SJSA1 (cell line): ENCODE results near the gene YIPF4. TPM values are rescaled to one million over a fixed set of nuclear protein-coding genes. Genes with fewer than 3 reads are reported as not detected.
A peak's percentile ranks its signal among the peaks of the same experiment; 100 is the strongest.

Experiments
- DNase-seq, 2 experiments: peaks; one replicate each; pipeline ENCODE4 v3.0.0-alpha.2; 2015 to 2020; ENCODE audit warnings: low spot score in 2 of 2, low read depth in 1 of 2
- H3K27ac ChIP-seq: fragments of 250-450 bp; sonication (Bioruptor Pico); 2 replicates; pipeline ENCODE4 v1.5.1; 2020; ENCODE audit warnings: mild to moderate bottlenecking, moderate library complexity
- H3K27me3 ChIP-seq: fragments of 250-450 bp; sonication (Bioruptor Pico); replicated peaks from 2 replicates; pipeline ENCODE4 v1.5.1; 2020; ENCODE audit warnings: mild to moderate bottlenecking, moderate library complexity
- H3K36me3 ChIP-seq: fragments of 250-450 bp; sonication (Bioruptor Pico); 2 replicates; pipeline ENCODE4 v1.5.1; 2020; ENCODE audit warnings: mild to moderate bottlenecking
- H3K4me1 ChIP-seq: fragments of 250-450 bp; sonication (Bioruptor Pico); replicated peaks from 2 replicates; pipeline ENCODE4 v1.6.1; 2021; ENCODE audit warnings: mild to moderate bottlenecking
- H3K4me3 ChIP-seq: fragments of 250-450 bp; sonication (Bioruptor Pico); 2 replicates; pipeline ENCODE4 v1.5.1; 2020; ENCODE audit warnings: mild to moderate bottlenecking
- H3K9me3 ChIP-seq: fragments of 250-450 bp; sonication (Bioruptor Pico); replicated peaks from 2 replicates; pipeline ENCODE4 v1.5.1; 2020; ENCODE audit warnings: mild to moderate bottlenecking
- total RNA-seq: library from RNA; depleted of rRNA; stranded (reverse); fragments of >200 nt; shearing (Covaris generic); gene quantifications from 2 replicates; pipeline ENCODE4 v1.2.3, GENCODE V29; 2014; rRNA removed

YIPF4 gene
- total RNA-seq = 38.2 and 54.6 TPM in 2 replicates

- peak within 1 kb of the TSS; percentile 87 for H3K4me3 ChIP-seq
- H3K9me3 ChIP-seq = no peaks in the 10 kb centered on the region
- H3K4me1 ChIP-seq = peaks cover 12% of the 10 kb centered on the region
- peaks cover 18% of the 10 kb centered on the region for H3K36me3 ChIP-seq
- H3K27ac ChIP-seq = peak within 1 kb of the TSS; percentile 84
- no peaks in the 10 kb centered on the region for H3K27me3 ChIP-seq
- peak; percentile 90 to 96 for DNase-seq
These were observed at the start of gene YIPF4 for GRCh38 chr2:32277674-32278477. Gene YIPF4 (plus strand): TSS chr2:32277904. CDS start chr2:32278156, 252 bp downstream.

- peaks cover 21% of the 10 kb centered on the region for H3K36me3 ChIP-seq
- H3K4me3 ChIP-seq = no peak overlapping the region
- no peaks in the 10 kb centered on the region for H3K27me3 ChIP-seq
- H3K9me3 ChIP-seq = no peaks in the 10 kb centered on the region
- no peak for DNase-seq
- no peaks in the 10 kb centered on the region for H3K4me1 ChIP-seq
- no peak overlapping the region for H3K27ac ChIP-seq
These were observed 49.5 kb upstream of the YIPF4 start for GRCh38 chr2:32228181-32228580.

GRCh38 chr2:32229635-32230034 is 48.1 kb upstream of the YIPF4 start:
- Histone ChIP-seq H3K36me3 (peaks cover 10% of the 10 kb centered on the region), H3K4me1 (no peaks in the 10 kb centered on the region), H3K27me3 (no peaks in the 10 kb centered on the region), H3K9me3 (no peaks in the 10 kb centered on the region), H3K4me3 (no peak overlapping the region), H3K27ac (no peak overlapping the region)
- DNase-seq = no peak

DNA sequence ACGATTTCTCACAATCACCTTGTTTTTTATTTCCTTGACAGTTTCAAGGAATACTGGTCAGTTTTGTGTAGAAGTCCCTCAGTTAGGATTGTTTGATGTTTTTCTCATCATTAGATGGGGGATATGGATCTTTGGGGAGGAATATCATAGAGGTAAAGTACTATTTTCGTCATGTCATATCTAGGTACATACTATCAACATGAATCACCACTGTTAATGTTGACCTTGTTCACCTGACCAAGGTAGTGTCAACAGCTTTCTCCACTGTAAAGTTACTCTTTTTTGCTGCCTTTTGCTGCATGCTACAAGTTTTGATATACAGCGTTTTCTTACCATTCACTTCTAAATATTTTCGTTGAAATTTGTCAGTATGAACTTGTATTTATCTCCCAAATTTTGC is 45.7 kb upstream of the YIPF4 start:
- Histone ChIP-seq H3K27me3 (no peaks in the 10 kb centered on the region), H3K4me3 (no peak overlapping the region), H3K36me3 (no peaks in the 10 kb centered on the region), H3K27ac (no peak overlapping the region), H3K9me3 (no peaks in the 10 kb centered on the region), H3K4me1 (no peaks in the 10 kb centered on the region)
- DNase-seq = no peak

- no peak overlapping the region for H3K27ac ChIP-seq
- no peaks in the 10 kb centered on the region for H3K36me3 ChIP-seq
- H3K27me3 ChIP-seq = no peaks in the 10 kb centered on the region
- no peak for DNase-seq
- no peaks in the 10 kb centered on the region for H3K9me3 ChIP-seq
- H3K4me1 ChIP-seq = no peaks in the 10 kb centered on the region
- H3K4me3 ChIP-seq = no peak overlapping the region
These were observed 42.4 kb upstream of the YIPF4 start for GRCh38 chr2:32235315-32235714.

GRCh38 chr2:32237488-32237887 is 40.2 kb upstream of the YIPF4 start:
- no peaks in the 10 kb centered on the region for H3K4me1 ChIP-seq
- H3K4me3 ChIP-seq = no peak overlapping the region
- H3K36me3 ChIP-seq = no peaks in the 10 kb centered on the region
- no peak for DNase-seq
- no peak overlapping the region for H3K27ac ChIP-seq
- no peaks in the 10 kb centered on the region for H3K9me3 ChIP-seq
- H3K27me3 ChIP-seq = no peaks in the 10 kb centered on the region

- Histone ChIP-seq H3K4me3 (no peak overlapping the region), H3K4me1 (no peaks in the 10 kb centered on the region), H3K27ac (no peak overlapping the region), H3K27me3 (no peaks in the 10 kb centered on the region), H3K36me3 (no peaks in the 10 kb centered on the region), H3K9me3 (no peaks in the 10 kb centered on the region)
- DNase-seq = no peak
These were observed 39.7 kb upstream of the YIPF4 start for GRCh38 chr2:32237996-32238395.

DNA sequence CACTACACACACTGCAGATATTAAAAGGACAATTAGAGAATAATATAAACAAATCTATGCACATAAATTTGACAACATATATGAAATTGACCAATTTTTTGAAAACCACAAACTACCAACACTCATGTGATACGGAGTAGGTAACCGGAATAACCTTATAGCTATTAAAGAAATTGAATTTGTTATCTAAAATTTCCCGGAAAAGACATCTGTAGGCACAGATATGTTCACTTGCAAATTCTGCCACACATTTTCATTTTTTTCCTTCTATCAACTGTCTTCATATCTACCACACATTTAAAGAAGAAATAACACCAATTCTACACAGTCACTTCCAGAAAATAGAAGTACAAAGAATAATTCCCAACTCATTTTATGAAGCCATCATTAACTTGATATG is 35.4 kb upstream of the YIPF4 start:
- Histone ChIP-seq H3K4me3 (no peak overlapping the region), H3K27me3 (no peaks in the 10 kb centered on the region), H3K36me3 (no peaks in the 10 kb centered on the region), H3K9me3 (no peaks in the 10 kb centered on the region), H3K27ac (no peak overlapping the region), H3K4me1 (no peaks in the 10 kb centered on the region)
- no peak for DNase-seq

DNA sequence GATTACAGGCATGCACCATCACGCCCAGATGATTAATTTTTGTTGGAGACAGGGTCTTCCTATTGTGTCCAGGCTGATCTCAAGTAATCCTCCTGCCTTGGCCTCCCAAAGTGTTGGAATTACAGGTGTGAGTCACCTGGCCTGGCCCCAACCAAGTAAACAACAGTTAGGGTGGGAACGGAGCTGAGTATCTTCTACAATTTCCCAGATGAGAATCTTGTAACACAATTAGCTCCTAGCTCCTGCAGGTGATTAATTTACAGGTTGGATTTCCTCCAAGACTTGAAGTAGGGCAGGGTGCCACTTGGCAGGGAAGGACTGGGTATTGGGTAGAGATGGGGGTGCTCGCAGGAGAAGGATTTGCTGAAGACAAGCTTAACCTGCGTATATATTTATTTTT is 30.8 kb upstream of the YIPF4 start:
- Histone ChIP-seq H3K27ac (no peak overlapping the region), H3K9me3 (no peaks in the 10 kb centered on the region), H3K4me3 (no peak overlapping the region), H3K27me3 (no peaks in the 10 kb centered on the region), H3K4me1 (no peaks in the 10 kb centered on the region), H3K36me3 (no peaks in the 10 kb centered on the region)
- DNase-seq = no peak

- Histone ChIP-seq H3K27me3 (no peaks in the 10 kb centered on the region), H3K4me1 (peaks cover 14% of the 10 kb centered on the region; the same call in 1 of the 2 replicates), H3K4me3 (no peak overlapping the region), H3K27ac (no peak overlapping the region), H3K36me3 (no peaks in the 10 kb centered on the region), H3K9me3 (no peaks in the 10 kb centered on the region)
- DNase-seq = no peak
These were observed 29.4 kb upstream of the YIPF4 start for GRCh38 chr2:32248299-32248698.

GRCh38 chr2:32249731-32250236 is 27.9 kb upstream of the YIPF4 start:
- peaks cover 14% of the 10 kb centered on the region; the same call in 1 of the 2 replicates for H3K4me1 ChIP-seq
- no peak overlapping the region for H3K4me3 ChIP-seq
- no peaks in the 10 kb centered on the region for H3K36me3 ChIP-seq
- no peaks in the 10 kb centered on the region for H3K27me3 ChIP-seq
- H3K9me3 ChIP-seq = no peaks in the 10 kb centered on the region
- DNase-seq = no peak
- H3K27ac ChIP-seq = no peak overlapping the region

- H3K27me3 ChIP-seq = no peaks in the 10 kb centered on the region
- no peaks in the 10 kb centered on the region for H3K36me3 ChIP-seq
- H3K4me3 ChIP-seq = no peak overlapping the region
- no peak for DNase-seq
- no peaks in the 10 kb centered on the region for H3K9me3 ChIP-seq
- H3K4me1 ChIP-seq = peaks cover 14% of the 10 kb centered on the region; the same call in 1 of the 2 replicates
- H3K27ac ChIP-seq = no peak overlapping the region
These were observed 27.4 kb upstream of the YIPF4 start for GRCh38 chr2:32250290-32250689.

DNA sequence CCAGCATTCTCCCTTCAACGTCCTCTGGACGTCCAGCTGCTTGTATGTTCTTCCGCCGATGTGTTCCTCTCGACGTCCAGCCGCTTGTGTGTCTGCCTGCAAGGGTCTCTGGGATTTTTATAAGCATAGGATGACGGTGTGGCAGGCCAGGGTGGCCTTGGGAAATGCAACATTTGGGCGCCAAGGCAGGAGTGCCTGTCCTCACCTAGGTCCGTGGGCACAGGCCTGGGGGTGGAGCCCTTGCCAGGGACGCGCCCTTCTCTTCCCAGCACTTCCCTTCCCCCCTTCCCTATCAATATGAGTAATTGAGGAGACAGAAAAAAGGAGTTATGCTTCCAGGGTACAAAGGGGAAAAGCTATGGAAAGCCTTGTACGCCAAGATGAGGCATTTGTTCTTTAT is 19.5 kb upstream of the YIPF4 start:
- H3K9me3 ChIP-seq = no peaks in the 10 kb centered on the region
- DNase-seq = no peak
- no peaks in the 10 kb centered on the region for H3K27me3 ChIP-seq
- 0 out of 2 replicates have a peak, but pooled peaks cover under 1% of the 10 kb centered on the region for H3K4me1 ChIP-seq
- H3K36me3 ChIP-seq = no peaks in the 10 kb centered on the region
- no peak overlapping the region for H3K27ac ChIP-seq
- H3K4me3 ChIP-seq = no peak overlapping the region

DNA sequence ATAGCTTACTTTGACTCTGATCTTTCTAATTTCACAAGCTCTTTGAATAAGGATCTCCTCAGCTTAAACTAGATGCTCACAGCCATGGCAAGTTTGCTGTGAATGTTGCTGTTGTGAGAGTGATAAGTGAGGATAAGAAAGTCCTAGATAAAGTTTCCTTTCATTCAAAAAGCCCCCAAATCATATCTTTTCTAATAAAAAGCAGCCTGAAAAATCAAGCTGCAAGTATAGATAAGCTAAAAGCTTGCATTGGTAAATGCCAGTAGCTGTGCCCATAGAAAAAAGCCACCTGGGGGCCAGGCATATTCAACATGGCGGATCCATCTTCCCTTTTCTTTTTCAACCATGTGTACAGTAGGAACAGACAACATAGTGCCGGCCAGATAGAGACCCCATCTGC is 17.3 kb upstream of the YIPF4 start:
- Histone ChIP-seq H3K27me3 (no peaks in the 10 kb centered on the region), H3K4me3 (no peak overlapping the region), H3K9me3 (no peaks in the 10 kb centered on the region), H3K4me1 (no peaks in the 10 kb centered on the region), H3K27ac (no peak overlapping the region), H3K36me3 (no peaks in the 10 kb centered on the region)
- DNase-seq = no peak
